Activated CD4-positive, alpha-beta memory T cell treated with anti-CD3 and anti-CD28 coated beads, Interleukin-2, amount 10 ng/mL, durations not matched to agents 7 days and 5 days (primary cell): ENCODE data around the gene AUH. TPM values are rescaled to one million over a fixed set of nuclear protein-coding genes. Genes with fewer than 3 reads are reported as not detected.
A peak's percentile ranks its signal among the peaks of the same experiment; 100 is the strongest.
"Not testable (repeated sequence)": the region's sequence is repeated elsewhere in the genome, so short reads cannot be mapped to it uniquely, and the experiment has no call there.

Experiments
- CTCF ChIA-PET: fragments of 350-600 bp; sonication (Branson Sonifier 250); formaldehyde crosslinking; loops from one replicate; lab custom pipeline; 2021; ENCODE audit warnings: antibody characterized with exemption, inconsistent platforms; lab: Charles Lee
- POLR2A ChIA-PET: fragments of 350-600 bp; sonication (Branson Sonifier 250); formaldehyde crosslinking; loops from one replicate; lab custom pipeline; 2021; ENCODE audit warnings: antibody characterized with exemption; lab: Charles Lee
- DNase-seq: peaks from one replicate; pipeline ENCODE4 v3.0.0-alpha.2; 2020
- H3K27ac Mint-ChIP-seq: one replicate; pipeline ENCODE4 v1.8.0; 2021; ENCODE audit warnings: mild to moderate bottlenecking, mixed read lengths
- H3K27me3 Mint-ChIP-seq: one replicate; pipeline ENCODE4 v1.8.0; 2021; ENCODE audit warnings: mixed read lengths
- H3K36me3 Mint-ChIP-seq: one replicate; pipeline ENCODE4 v1.8.0; 2021; ENCODE audit warnings: low read depth, mixed read lengths
- H3K4me1 Mint-ChIP-seq: one replicate; pipeline ENCODE4 v1.8.0; 2021; ENCODE audit warnings: mixed read lengths
- H3K4me3 Mint-ChIP-seq: one replicate; pipeline ENCODE4 v1.8.0; 2021; ENCODE audit warnings: mild to moderate bottlenecking, mixed read lengths
- H3K9me3 Mint-ChIP-seq: one replicate; pipeline ENCODE4 v1.8.0; 2021; ENCODE audit warnings: mixed read lengths
- total RNA-seq, 2 experiments: library from RNA; stranded (reverse); gene quantifications; one replicate each; pipeline ENCODE4 v1.2.3, GENCODE V29; 2021

The AUH gene
- total RNA-seq, 2 experiments from 2014 or later = 34.8 to 39.3 TPM

GRCh38 chr9:91374939-91375338, 13.2 kb upstream of the AUH start:
- POLR2A ChIA-PET = interaction anchor here (0.9 kb wide), 1 partner anchor 22 kb away, joined by 3 read pairs; no protein-coding TSS in a partner anchor
- peaks cover 11% of the 10 kb centered on the region for H3K36me3 Mint-ChIP-seq
- H3K4me3 Mint-ChIP-seq = no peak overlapping the region
- CTCF ChIA-PET = no interaction called here
- no peak overlapping the region for H3K27ac Mint-ChIP-seq
- H3K27me3 Mint-ChIP-seq = peaks cover 4% of the 10 kb centered on the region
- peaks cover 12% of the 10 kb centered on the region for H3K4me1 Mint-ChIP-seq
- no peak for DNase-seq
- H3K9me3 Mint-ChIP-seq = peaks cover 6% of the 10 kb centered on the region

GRCh38 chr9:91371894-91372293, 10.2 kb upstream of the AUH start:
- Mint-ChIP-seq H3K4me3 (no peak overlapping the region), H3K4me1 (peaks cover 8% of the 10 kb centered on the region), H3K36me3 (peaks cover 6% of the 10 kb centered on the region), H3K9me3 (peaks cover 1% of the 10 kb centered on the region), H3K27ac (no peak overlapping the region), H3K27me3 (peaks cover 12% of the 10 kb centered on the region)
- ChIA-PET CTCF (no interaction called here), POLR2A (no interaction called here)
- DNase-seq = no peak

- CTCF ChIA-PET, H3K4me1 Mint-ChIP-seq, DNase-seq, H3K4me3 Mint-ChIP-seq, H3K9me3 Mint-ChIP-seq, H3K36me3 Mint-ChIP-seq, H3K27ac Mint-ChIP-seq, POLR2A ChIA-PET: not testable (repeated sequence)
- H3K27me3 Mint-ChIP-seq = peaks cover 12% of the 10 kb centered on the region
These were observed 8.3 kb upstream of the AUH start for GRCh38 chr9:91370006-91370405.

GRCh38 chr9:91364702-91365101, 3.0 kb upstream of the AUH start:
- H3K4me1 Mint-ChIP-seq = peaks cover 23% of the 10 kb centered on the region
- no peak overlapping the region for H3K27ac Mint-ChIP-seq
- H3K9me3 Mint-ChIP-seq = peaks cover 8% of the 10 kb centered on the region
- H3K27me3 Mint-ChIP-seq = peaks cover 10% of the 10 kb centered on the region
- CTCF ChIA-PET = interaction anchor here (1.3 kb wide), 1 partner anchor 62 kb away, joined by 4 read pairs; no protein-coding TSS in a partner anchor
- no peak for DNase-seq
- POLR2A ChIA-PET = interaction anchor here (1.0 to 1.3 kb wide), 2 partner anchors 13 to 59 kb away, joined by 3 to 4 read pairs; partner anchors contain the start of gene NFIL3
- H3K4me3 Mint-ChIP-seq = no peak overlapping the region
- peaks cover 12% of the 10 kb centered on the region for H3K36me3 Mint-ChIP-seq

GRCh38 chr9:91364005-91364404, 2.3 kb upstream of the AUH start:
- DNase-seq = no peak
- no peak overlapping the region for H3K27ac Mint-ChIP-seq
- H3K4me3 Mint-ChIP-seq = no peak overlapping the region
- CTCF ChIA-PET = no interaction called here
- H3K9me3 Mint-ChIP-seq = peaks cover 8% of the 10 kb centered on the region
- POLR2A ChIA-PET = interaction anchor here (1.3 kb wide), 1 partner anchor 60 kb away, joined by 4 read pairs; the partner anchor contains the start of gene NFIL3
- peaks cover 10% of the 10 kb centered on the region for H3K27me3 Mint-ChIP-seq
- peaks cover 19% of the 10 kb centered on the region for H3K36me3 Mint-ChIP-seq
- H3K4me1 Mint-ChIP-seq = peaks cover 30% of the 10 kb centered on the region

GRCh38 chr9:91362051-91362611, 413 bp upstream of the AUH start:
- ChIA-PET POLR2A (interaction anchor here (0.5 to 9.5 kb wide), 11 partner anchors 14 to 263 kb away, joined by 3 to 296 read pairs (median 26); partner anchors contain the start of gene NFIL3), CTCF (interaction anchor here (0.9 to 6.4 kb wide), 4 partner anchors 11 to 312 kb away, joined by 3 to 54 read pairs (median 8); partner anchors contain the start of gene NFIL3)
- peak overlapping the region; percentile 99 for H3K4me3 Mint-ChIP-seq
- peaks cover 49% of the 10 kb centered on the region for H3K4me1 Mint-ChIP-seq
- peak overlapping the region; percentile 57 for H3K27ac Mint-ChIP-seq
- peaks cover 31% of the 10 kb centered on the region for H3K36me3 Mint-ChIP-seq
- DNase-seq = no peak
- peaks cover 8% of the 10 kb centered on the region for H3K9me3 Mint-ChIP-seq
- H3K27me3 Mint-ChIP-seq = no peaks in the 10 kb centered on the region

- Mint-ChIP-seq H3K4me3 (peak overlapping the region; percentile 99), H3K27me3 (no peaks in the 10 kb centered on the region), H3K9me3 (peaks cover 8% of the 10 kb centered on the region), H3K27ac (peak overlapping the region; percentile 94), H3K4me1 (peaks cover 62% of the 10 kb centered on the region), H3K36me3 (peaks cover 45% of the 10 kb centered on the region)
- no peak for DNase-seq
- POLR2A ChIA-PET = interaction anchor here (0.7 to 9.5 kb wide), 23 partner anchors 8 to 323 kb away, joined by 3 to 296 read pairs (median 6); partner anchors contain the start of gene NFIL3
- CTCF ChIA-PET = interaction anchor here (0.6 to 6.4 kb wide), 14 partner anchors 10 to 446 kb away, joined by 3 to 54 read pairs (median 4); partner anchors contain the start of gene NFIL3
These were observed 997 bp downstream of the AUH start for GRCh38 chr9:91360551-91361290.

GRCh38 chr9:91359734-91360470, 1.8 kb downstream of the AUH start:
- Mint-ChIP-seq H3K9me3 (peaks cover 6% of the 10 kb centered on the region), H3K4me3 (peak overlapping the region; percentile 99), H3K27ac (peak overlapping the region; percentile 94), H3K36me3 (peaks cover 53% of the 10 kb centered on the region), H3K27me3 (no peaks in the 10 kb centered on the region), H3K4me1 (peaks cover 69% of the 10 kb centered on the region)
- ChIA-PET CTCF (interaction anchor here (0.9 to 6.4 kb wide), 7 partner anchors 52 to 445 kb away, joined by 3 to 54 read pairs (median 10); partner anchors contain the start of gene NFIL3), POLR2A (interaction anchor here (0.6 to 9.5 kb wide), 18 partner anchors 11 to 323 kb away, joined by 3 to 296 read pairs (median 15); partner anchors contain the start of gene NFIL3)
- DNase-seq = peak; percentile 42

- ChIA-PET CTCF (interaction anchor here (0.5 to 6.4 kb wide), 7 partner anchors 9 to 444 kb away, joined by 4 to 54 read pairs (median 6); partner anchors contain the start of gene NFIL3), POLR2A (interaction anchor here (0.9 to 9.5 kb wide), 16 partner anchors 11 to 259 kb away, joined by 3 to 296 read pairs (median 20); partner anchors contain the start of gene NFIL3)
- Mint-ChIP-seq H3K27me3 (no peaks in the 10 kb centered on the region), H3K4me1 (peaks cover 75% of the 10 kb centered on the region), H3K9me3 (peaks cover 6% of the 10 kb centered on the region), H3K27ac (peak overlapping the region; percentile 94), H3K36me3 (peaks cover 61% of the 10 kb centered on the region), H3K4me3 (peak overlapping the region; percentile 99)
- DNase-seq = no peak
These were observed 2.6 kb downstream of the AUH start for GRCh38 chr9:91359083-91359482.

- peaks cover 74% of the 10 kb centered on the region for H3K4me1 Mint-ChIP-seq
- CTCF ChIA-PET = no interaction called here
- H3K9me3 Mint-ChIP-seq = no peaks in the 10 kb centered on the region
- no peaks in the 10 kb centered on the region for H3K27me3 Mint-ChIP-seq
- H3K36me3 Mint-ChIP-seq = peaks cover 78% of the 10 kb centered on the region
- H3K27ac Mint-ChIP-seq = no peak overlapping the region
- no peak overlapping the region for H3K4me3 Mint-ChIP-seq
- POLR2A ChIA-PET = interaction anchor here (0.6 to 9.5 kb wide), 6 partner anchors 8 to 254 kb away, joined by 3 to 296 read pairs (median 5); partner anchors contain the start of gene NFIL3
- DNase-seq = no peak
These were observed 6.8 kb downstream of the AUH start for GRCh38 chr9:91354881-91355280.

GRCh38 chr9:91349115-91349555, 12.6 kb downstream of the AUH start:
- DNase-seq = no peak
- ChIA-PET CTCF (interaction anchor here (1.4 kb wide), 1 partner anchor 9 kb away, joined by 4 read pairs; no protein-coding TSS in a partner anchor), POLR2A (interaction anchor here (1.0 to 8.6 kb wide), 8 partner anchors 10 to 202 kb away, joined by 4 to 136 read pairs (median 10); partner anchors contain the start of genes AUH and NFIL3)
- Mint-ChIP-seq H3K4me3 (peak overlapping the region; percentile 38), H3K27ac (peak overlapping the region; percentile 88), H3K9me3 (no peaks in the 10 kb centered on the region), H3K36me3 (peaks cover 52% of the 10 kb centered on the region), H3K4me1 (peaks cover 59% of the 10 kb centered on the region), H3K27me3 (no peaks in the 10 kb centered on the region)
